ENCODE data around the gene OXSR1.

DNA sequence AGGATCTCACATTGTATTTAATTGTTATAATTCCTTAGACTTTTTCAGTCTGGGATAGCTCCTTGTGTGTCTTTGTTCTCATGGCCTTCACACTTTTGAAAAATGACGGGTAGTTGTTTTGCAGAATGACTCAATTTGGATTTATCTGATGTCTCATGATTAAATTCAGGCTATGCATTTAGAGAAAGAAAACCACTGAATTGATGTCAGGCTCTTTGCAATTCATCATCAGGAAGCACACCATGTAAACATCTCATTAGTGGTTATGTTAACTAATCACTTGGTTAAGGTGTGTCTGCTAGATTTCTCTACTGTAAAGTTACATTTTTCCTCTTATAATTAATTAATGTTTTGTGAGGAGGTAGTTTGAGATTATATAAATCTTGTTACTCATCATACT, 92.2 kb downstream of the OXSR1 start:
- TF ChIP-seq POLR2AphosphoS5 (IDR thresholded peaks at IDR 0.05; ENCODE audit: low read depth, low read length): no peak
- TF ChIP-seq SIN3A (IDR thresholded peaks at IDR 0.05; ENCODE audit: borderline replicate concordance, insufficient read depth, low read length): no peak
